WTC11 (cell line): Measurements from ENCODE around the gene CXCL8. TPM values are rescaled to one million over a fixed set of nuclear protein-coding genes. Genes with fewer than 3 reads are reported as not detected.

ENCODE experiments used
- ATAC-seq: fragments of 200-7000 bp; cut with Tn5 transposase; 2 replicates; pipeline ENCODE4 v1.10.0; 2021; ENCODE audit warnings: mild to moderate bottlenecking, moderate library complexity
- CTCF ChIA-PET: fragments of 300-600 bp; sonication (Branson Sonifier 250); formaldehyde crosslinking; loops from one replicate; lab custom pipeline; 2021; ENCODE audit warnings: antibody characterized with exemption; lab: Charles Lee
- POLR2A ChIA-PET: fragments of 350-600 bp; sonication (Branson Sonifier 250); formaldehyde crosslinking; loops from one replicate; lab custom pipeline; 2021; ENCODE audit warnings: antibody characterized with exemption; lab: Charles Lee
- DNase-seq: peaks from one replicate; pipeline ENCODE4 v3.0.0; 2021; ENCODE audit warnings: low spot score
- H3K27ac Mint-ChIP-seq: 2 replicates; pipeline ENCODE4 v1.8.0; 2021; ENCODE audit warnings: mixed read lengths
- H3K27me3 Mint-ChIP-seq: 2 replicates; pipeline ENCODE4 v1.8.0; 2021; ENCODE audit warnings: low read depth, mild to moderate bottlenecking, moderate library complexity, mixed read lengths
- H3K36me3 Mint-ChIP-seq: 2 replicates; pipeline ENCODE4 v1.8.0; 2021; ENCODE audit warnings: mixed read lengths
- H3K4me1 Mint-ChIP-seq: 2 replicates; pipeline ENCODE4 v1.8.0; 2022; ENCODE audit warnings: mixed read lengths
- H3K4me3 Mint-ChIP-seq: 2 replicates; pipeline ENCODE4 v1.8.0; 2021; ENCODE audit warnings: mild to moderate bottlenecking, moderate library complexity, mixed read lengths
- H3K9me3 Mint-ChIP-seq: 2 replicates; pipeline ENCODE4 v1.8.0; 2021; ENCODE audit warnings: mixed read lengths
- CBFB ChIP-seq: sonication (generic); formaldehyde crosslinking; IDR thresholded peaks from 2 replicates; pipeline ENCODE4 v1.8.1; 2022; ENCODE audit warnings: mild to moderate bottlenecking, low read depth, missing genetic modification reagents
- CDX4 ChIP-seq: fragments of 250-450 bp; sonication (Bioruptor Pico); IDR thresholded peaks from 2 replicates; pipeline ENCODE4 v1.9.0; 2021; ENCODE audit warnings: moderate library complexity, mild to moderate bottlenecking, inconsistent platforms, borderline replicate concordance
- ETV6 ChIP-seq: sonication (generic); formaldehyde crosslinking; IDR thresholded peaks from 2 replicates; pipeline ENCODE4 v1.8.1; 2022; ENCODE audit warnings: mild to moderate bottlenecking, missing genetic modification reagents
- HMGA2 ChIP-seq: fragments of 250-450 bp; sonication (Bioruptor Pico); IDR thresholded peaks from 2 replicates; pipeline ENCODE4 v1.4.0; 2021; ENCODE audit warnings: mild to moderate bottlenecking, moderate library complexity
- HMGXB4 ChIP-seq: sonication (generic); formaldehyde crosslinking; IDR thresholded peaks from 2 replicates; pipeline ENCODE4 v1.8.1; 2023; ENCODE audit warnings: mild to moderate bottlenecking, moderate library complexity, missing genetic modification reagents
- MLX ChIP-seq: sonication (generic); formaldehyde crosslinking; IDR thresholded peaks from 2 replicates; pipeline ENCODE4 v1.8.1; 2023; ENCODE audit warnings: mild to moderate bottlenecking, missing genetic modification reagents, moderate library complexity
- NFATC4 ChIP-seq: fragments of 250-450 bp; sonication (Bioruptor Pico); IDR thresholded peaks from 2 replicates; pipeline ENCODE4 v1.9.0; 2021; ENCODE audit warnings: mild to moderate bottlenecking
- RELA ChIP-seq: sonication (generic); formaldehyde crosslinking; IDR thresholded peaks from 2 replicates; pipeline ENCODE4 v1.8.1; 2022; ENCODE audit warnings: missing genetic modification reagents, mild to moderate bottlenecking, borderline replicate concordance
- SMAD4 ChIP-seq: sonication (generic); formaldehyde crosslinking; IDR thresholded peaks from 2 replicates; pipeline ENCODE4 v1.8.0; 2022; ENCODE audit warnings: mild to moderate bottlenecking, missing genetic modification reagents
- SP1 ChIP-seq: sonication (generic); formaldehyde crosslinking; conservative IDR thresholded peaks from 2 replicates; pipeline ENCODE4 v1.8.1; 2022; ENCODE audit warnings: missing genetic modification reagents
- ZBTB43 ChIP-seq: sonication (generic); formaldehyde crosslinking; IDR thresholded peaks from 2 replicates; pipeline ENCODE4 v1.8.1; 2023; ENCODE audit warnings: mild to moderate bottlenecking, missing genetic modification reagents
- ZNF138 ChIP-seq: sonication (generic); formaldehyde crosslinking; conservative IDR thresholded peaks from 2 replicates; pipeline ENCODE4 v1.8.1; 2022; ENCODE audit warnings: mild to moderate bottlenecking, moderate library complexity, missing genetic modification reagents
- ZNF416 ChIP-seq: fragments of 250-450 bp; sonication (Bioruptor Pico); IDR thresholded peaks from 2 replicates; pipeline ENCODE4 v1.9.0; 2021; ENCODE audit warnings: mild to moderate bottlenecking, inconsistent platforms
- total RNA-seq: library from RNA; stranded (reverse); gene quantifications from 3 replicates; pipeline ENCODE4 v1.2.3, GENCODE V29; 2021
- TF ChIP-seq, protein P1 (sequence below): sonication (generic); formaldehyde crosslinking; IDR thresholded peaks from 2 replicates; pipeline ENCODE4 v1.8.0; 2022; ENCODE audit warnings: mild to moderate bottlenecking, missing genetic modification reagents
- TF ChIP-seq, protein P2 (sequence below): fragments of 250-450 bp; sonication (Bioruptor Pico); IDR thresholded peaks from 2 replicates; pipeline ENCODE4 v2.1.2; 2022; ENCODE audit warnings: mild to moderate bottlenecking, moderate library complexity
- TF ChIP-seq, protein P3 (sequence below): sonication (generic); formaldehyde crosslinking; IDR thresholded peaks from 2 replicates; pipeline ENCODE4 v1.8.0; 2022; ENCODE audit warnings: mild to moderate bottlenecking, missing genetic modification reagents
- TF ChIP-seq, protein P4 (sequence below): sonication (generic); formaldehyde crosslinking; IDR thresholded peaks from 2 replicates; pipeline ENCODE4 v1.8.1; 2022; ENCODE audit warnings: mild to moderate bottlenecking, moderate library complexity, missing genetic modification reagents
- TF ChIP-seq, protein P5 (sequence below): sonication (generic); formaldehyde crosslinking; conservative IDR thresholded peaks from 2 replicates; pipeline ENCODE4 v1.8.1; 2023; ENCODE audit warnings: mild to moderate bottlenecking, low read depth, missing genetic modification reagents, moderate library complexity

The CXCL8 gene
- total RNA-seq, 1 experiment from 2014 or later, result not detected

DNA sequence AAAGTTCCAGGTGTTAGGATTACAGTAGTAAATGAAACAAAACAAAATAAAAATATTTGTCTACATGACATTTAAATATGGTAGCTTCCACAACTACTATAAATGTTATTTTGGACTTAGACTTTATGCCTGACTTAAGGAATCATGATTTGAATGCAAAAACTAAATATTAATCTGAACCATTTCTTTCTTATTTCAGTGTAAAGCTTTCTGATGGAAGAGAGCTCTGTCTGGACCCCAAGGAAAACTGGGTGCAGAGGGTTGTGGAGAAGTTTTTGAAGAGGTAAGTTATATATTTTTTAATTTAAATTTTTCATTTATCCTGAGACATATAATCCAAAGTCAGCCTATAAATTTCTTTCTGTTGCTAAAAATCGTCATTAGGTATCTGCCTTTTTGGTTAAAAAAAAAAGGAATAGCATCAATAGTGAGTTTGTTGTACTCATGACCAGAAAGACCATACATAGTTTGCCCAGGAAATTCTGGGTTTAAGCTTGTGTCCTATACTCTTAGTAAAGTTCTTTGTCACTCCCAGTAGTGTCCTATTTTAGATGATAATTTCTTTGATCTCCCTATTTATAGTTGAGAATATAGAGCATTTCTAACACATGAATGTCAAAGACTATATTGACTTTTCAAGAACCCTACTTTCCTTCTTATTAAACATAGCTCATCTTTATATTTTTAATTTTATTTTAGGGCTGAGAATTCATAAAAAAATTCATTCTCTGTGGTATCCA, 1.6 kb downstream of the CXCL8 start (continued):
- TF ChIP-seq, protein P1, sequence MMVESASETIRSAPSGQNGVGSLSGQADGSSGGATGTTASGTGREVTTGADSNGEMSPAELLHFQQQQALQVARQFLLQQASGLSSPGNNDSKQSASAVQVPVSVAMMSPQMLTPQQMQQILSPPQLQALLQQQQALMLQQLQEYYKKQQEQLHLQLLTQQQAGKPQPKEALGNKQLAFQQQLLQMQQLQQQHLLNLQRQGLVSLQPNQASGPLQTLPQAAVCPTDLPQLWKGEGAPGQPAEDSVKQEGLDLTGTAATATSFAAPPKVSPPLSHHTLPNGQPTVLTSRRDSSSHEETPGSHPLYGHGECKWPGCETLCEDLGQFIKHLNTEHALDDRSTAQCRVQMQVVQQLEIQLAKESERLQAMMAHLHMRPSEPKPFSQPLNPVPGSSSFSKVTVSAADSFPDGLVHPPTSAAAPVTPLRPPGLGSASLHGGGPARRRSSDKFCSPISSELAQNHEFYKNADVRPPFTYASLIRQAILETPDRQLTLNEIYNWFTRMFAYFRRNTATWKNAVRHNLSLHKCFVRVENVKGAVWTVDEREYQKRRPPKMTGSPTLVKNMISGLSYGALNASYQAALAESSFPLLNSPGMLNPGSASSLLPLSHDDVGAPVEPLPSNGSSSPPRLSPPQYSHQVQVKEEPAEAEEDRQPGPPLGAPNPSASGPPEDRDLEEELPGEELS, result no peak
- TF ChIP-seq, protein P2, sequence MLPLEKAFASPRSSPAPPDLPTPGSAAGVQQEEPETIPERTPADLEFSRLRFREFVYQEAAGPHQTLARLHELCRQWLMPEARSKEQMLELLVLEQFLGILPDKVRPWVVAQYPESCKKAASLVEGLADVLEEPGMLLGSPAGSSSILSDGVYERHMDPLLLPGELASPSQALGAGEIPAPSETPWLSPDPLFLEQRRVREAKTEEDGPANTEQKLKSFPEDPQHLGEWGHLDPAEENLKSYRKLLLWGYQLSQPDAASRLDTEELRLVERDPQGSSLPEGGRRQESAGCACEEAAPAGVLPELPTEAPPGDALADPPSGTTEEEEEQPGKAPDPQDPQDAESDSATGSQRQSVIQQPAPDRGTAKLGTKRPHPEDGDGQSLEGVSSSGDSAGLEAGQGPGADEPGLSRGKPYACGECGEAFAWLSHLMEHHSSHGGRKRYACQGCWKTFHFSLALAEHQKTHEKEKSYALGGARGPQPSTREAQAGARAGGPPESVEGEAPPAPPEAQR (CRISPR knock-in tag), result no peak
- TF ChIP-seq ETV6 (CRISPR knock-in tag) (no peak), MLX (CRISPR knock-in tag) (no peak)

GRCh38 chr4:73742490-73743160, 2.3 kb downstream of the CXCL8 start:
- DNase-seq (no peak), ATAC-seq (no peak)
- H3K4me3 Mint-ChIP-seq, result no peak overlapping the region
- no peaks in the 10 kb centered on the region for H3K36me3 Mint-ChIP-seq
- TF ChIP-seq HMGXB4 (CRISPR knock-in tag), result no peak
- no peak for TF ChIP-seq ETV6 (CRISPR knock-in tag)
- no peak for TF ChIP-seq NFATC4
- no peak for TF ChIP-seq CBFB (CRISPR knock-in tag)
- TF ChIP-seq, protein P3, sequence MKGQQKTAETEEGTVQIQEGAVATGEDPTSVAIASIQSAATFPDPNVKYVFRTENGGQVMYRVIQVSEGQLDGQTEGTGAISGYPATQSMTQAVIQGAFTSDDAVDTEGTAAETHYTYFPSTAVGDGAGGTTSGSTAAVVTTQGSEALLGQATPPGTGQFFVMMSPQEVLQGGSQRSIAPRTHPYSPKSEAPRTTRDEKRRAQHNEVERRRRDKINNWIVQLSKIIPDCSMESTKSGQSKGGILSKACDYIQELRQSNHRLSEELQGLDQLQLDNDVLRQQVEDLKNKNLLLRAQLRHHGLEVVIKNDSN (CRISPR knock-in tag), result no peak
- TF ChIP-seq, protein P4, sequence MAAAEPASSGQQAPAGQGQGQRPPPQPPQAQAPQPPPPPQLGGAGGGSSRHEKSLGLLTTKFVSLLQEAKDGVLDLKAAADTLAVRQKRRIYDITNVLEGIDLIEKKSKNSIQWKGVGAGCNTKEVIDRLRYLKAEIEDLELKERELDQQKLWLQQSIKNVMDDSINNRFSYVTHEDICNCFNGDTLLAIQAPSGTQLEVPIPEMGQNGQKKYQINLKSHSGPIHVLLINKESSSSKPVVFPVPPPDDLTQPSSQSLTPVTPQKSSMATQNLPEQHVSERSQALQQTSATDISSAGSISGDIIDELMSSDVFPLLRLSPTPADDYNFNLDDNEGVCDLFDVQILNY (CRISPR knock-in tag), result no peak
- TF ChIP-seq SP1, result no peak
- TF ChIP-seq RELA, result no peak
- TF ChIP-seq CDX4 (CRISPR knock-in tag), result no peak
- TF ChIP-seq ZNF138 (CRISPR knock-in tag), result no peak
- H3K9me3 Mint-ChIP-seq, result peaks cover 4% of the 10 kb centered on the region; the same call in 1 of the 2 replicates
- no peaks in the 10 kb centered on the region for H3K27me3 Mint-ChIP-seq
- no peak overlapping the region for H3K27ac Mint-ChIP-seq
- ChIA-PET POLR2A (no interaction called here), CTCF (no interaction called here)
- H3K4me1 Mint-ChIP-seq, result no peaks in the 10 kb centered on the region

DNA sequence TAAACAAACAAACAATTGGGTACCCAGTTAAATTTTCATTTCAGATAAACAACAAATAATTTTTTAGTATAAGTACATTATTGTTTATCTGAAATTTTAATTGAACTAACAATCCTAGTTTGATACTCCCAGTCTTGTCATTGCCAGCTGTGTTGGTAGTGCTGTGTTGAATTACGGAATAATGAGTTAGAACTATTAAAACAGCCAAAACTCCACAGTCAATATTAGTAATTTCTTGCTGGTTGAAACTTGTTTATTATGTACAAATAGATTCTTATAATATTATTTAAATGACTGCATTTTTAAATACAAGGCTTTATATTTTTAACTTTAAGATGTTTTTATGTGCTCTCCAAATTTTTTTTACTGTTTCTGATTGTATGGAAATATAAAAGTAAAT, 2.9 kb downstream of the CXCL8 start:
- POLR2A ChIA-PET, result no interaction called here
- Mint-ChIP-seq H3K36me3 (no peaks in the 10 kb centered on the region), H3K27ac (no peak overlapping the region), H3K27me3 (no peaks in the 10 kb centered on the region), H3K4me3 (no peak overlapping the region), H3K4me1 (no peaks in the 10 kb centered on the region), H3K9me3 (no peaks in the 10 kb centered on the region)
- ATAC-seq (no peak), DNase-seq (no peak)
- CTCF ChIA-PET, result no interaction called here
- TF ChIP-seq HMGA2 (no peak), SMAD4 (CRISPR knock-in tag) (no peak), ZBTB43 (no peak), ZNF416 (CRISPR knock-in tag) (no peak)
- TF ChIP-seq, protein P5, sequence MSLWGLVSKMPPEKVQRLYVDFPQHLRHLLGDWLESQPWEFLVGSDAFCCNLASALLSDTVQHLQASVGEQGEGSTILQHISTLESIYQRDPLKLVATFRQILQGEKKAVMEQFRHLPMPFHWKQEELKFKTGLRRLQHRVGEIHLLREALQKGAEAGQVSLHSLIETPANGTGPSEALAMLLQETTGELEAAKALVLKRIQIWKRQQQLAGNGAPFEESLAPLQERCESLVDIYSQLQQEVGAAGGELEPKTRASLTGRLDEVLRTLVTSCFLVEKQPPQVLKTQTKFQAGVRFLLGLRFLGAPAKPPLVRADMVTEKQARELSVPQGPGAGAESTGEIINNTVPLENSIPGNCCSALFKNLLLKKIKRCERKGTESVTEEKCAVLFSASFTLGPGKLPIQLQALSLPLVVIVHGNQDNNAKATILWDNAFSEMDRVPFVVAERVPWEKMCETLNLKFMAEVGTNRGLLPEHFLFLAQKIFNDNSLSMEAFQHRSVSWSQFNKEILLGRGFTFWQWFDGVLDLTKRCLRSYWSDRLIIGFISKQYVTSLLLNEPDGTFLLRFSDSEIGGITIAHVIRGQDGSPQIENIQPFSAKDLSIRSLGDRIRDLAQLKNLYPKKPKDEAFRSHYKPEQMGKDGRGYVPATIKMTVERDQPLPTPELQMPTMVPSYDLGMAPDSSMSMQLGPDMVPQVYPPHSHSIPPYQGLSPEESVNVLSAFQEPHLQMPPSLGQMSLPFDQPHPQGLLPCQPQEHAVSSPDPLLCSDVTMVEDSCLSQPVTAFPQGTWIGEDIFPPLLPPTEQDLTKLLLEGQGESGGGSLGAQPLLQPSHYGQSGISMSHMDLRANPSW (CRISPR knock-in tag), result no peak
